Measurements from ENCODE around the gene EIF4G1. TPM values are rescaled to one million over a fixed set of nuclear protein-coding genes. Genes with fewer than 3 reads are reported as not detected.

Gene EIF4G1
- total RNA-seq, 4 donors from 2014 or later: 135 to 453 (median 217) TPM

- H3K9me3 ChIP-seq: no peaks in the 10 kb centered on the region
- in situ Hi-C loops (cut with MboI; ENCODE audit: low pct_ligation_motif_present in 1 of 4, low pct_unique_long_range_greater_than_20kb in 1 of 4, low sequenced_read_pairs in 3 of 4) (loop anchor here in 1 of 4 donors (25.0 kb wide), 1 partner anchor 406 kb away; no protein-coding TSS in a partner anchor), intact Hi-C loops (cut with DNase I; ENCODE audit: low total_unique reads) (loop anchor here (10.0 kb wide), 1 partner anchor 393 kb away; no protein-coding TSS in a partner anchor)
- peak overlapping the region in 1 of 4 donors; percentile 6 for H3K27ac ChIP-seq
- DNase-seq: no peak
- H3K36me3 ChIP-seq: no peaks in the 10 kb centered on the region
- peaks cover 12 to 29% (median 14%) of the 10 kb centered on the region in 4 donors for H3K4me1 ChIP-seq
- peak overlapping the region in 2 of 4 donors; percentile 7 to 44 for H3K4me3 ChIP-seq
- H3K27me3 ChIP-seq: peaks cover 53% of the 10 kb centered on the region
- 13% methylated on average over 54 of the region's 55 CpGs; no CpG with 5 or more reads in 1 of the 2 donors for WGBS, 2 donors (ENCODE audit: low coverage in 1 of 2)
- TF ChIP-seq EP300 (IDR thresholded peaks at IDR 0.05; ENCODE audit: low read depth) (no peak), POLR2AphosphoS5 (IDR thresholded peaks at IDR 0.05) (no peak), CTCF (IDR thresholded peaks at IDR 0.05) (no peak), POLR2A (IDR thresholded peaks at IDR 0.05) (no peak)
Observed at GRCh38 chr3:184381261-184382224, 67.1 kb downstream of the EIF4G1 start.

GRCh38 chr3:184382326-184383032 is 68.1 kb downstream of the EIF4G1 start:
- DNase-seq: no peak
- WGBS, 2 donors (ENCODE audit: low coverage in 1 of 2): 79% methylated on average over 15 of the region's 16 CpGs; no CpG with 5 or more reads in 1 of the 2 donors
- Histone ChIP-seq H3K27me3 (peaks cover 47% of the 10 kb centered on the region), H3K4me3 (no peak overlapping the region), H3K9me3 (no peaks in the 10 kb centered on the region), H3K4me1 (peaks cover 12 to 28% (median 14%) of the 10 kb centered on the region in 4 donors), H3K36me3 (no peaks in the 10 kb centered on the region), H3K27ac (no peak overlapping the region)
- in situ Hi-C loops (cut with MboI; ENCODE audit: low pct_ligation_motif_present in 1 of 4, low pct_unique_long_range_greater_than_20kb in 1 of 4, low sequenced_read_pairs in 3 of 4) (loop anchor here in 1 of 4 donors (25.0 kb wide), 1 partner anchor 405 kb away; no protein-coding TSS in a partner anchor), intact Hi-C loops (cut with DNase I; ENCODE audit: low total_unique reads) (loop anchor here (10.0 kb wide), 1 partner anchor 392 kb away; no protein-coding TSS in a partner anchor)
- TF ChIP-seq CTCF (IDR thresholded peaks at IDR 0.05) (no peak), POLR2A (IDR thresholded peaks at IDR 0.05) (no peak), EP300 (IDR thresholded peaks at IDR 0.05; ENCODE audit: low read depth) (no peak), POLR2AphosphoS5 (IDR thresholded peaks at IDR 0.05) (no peak)

DNA sequence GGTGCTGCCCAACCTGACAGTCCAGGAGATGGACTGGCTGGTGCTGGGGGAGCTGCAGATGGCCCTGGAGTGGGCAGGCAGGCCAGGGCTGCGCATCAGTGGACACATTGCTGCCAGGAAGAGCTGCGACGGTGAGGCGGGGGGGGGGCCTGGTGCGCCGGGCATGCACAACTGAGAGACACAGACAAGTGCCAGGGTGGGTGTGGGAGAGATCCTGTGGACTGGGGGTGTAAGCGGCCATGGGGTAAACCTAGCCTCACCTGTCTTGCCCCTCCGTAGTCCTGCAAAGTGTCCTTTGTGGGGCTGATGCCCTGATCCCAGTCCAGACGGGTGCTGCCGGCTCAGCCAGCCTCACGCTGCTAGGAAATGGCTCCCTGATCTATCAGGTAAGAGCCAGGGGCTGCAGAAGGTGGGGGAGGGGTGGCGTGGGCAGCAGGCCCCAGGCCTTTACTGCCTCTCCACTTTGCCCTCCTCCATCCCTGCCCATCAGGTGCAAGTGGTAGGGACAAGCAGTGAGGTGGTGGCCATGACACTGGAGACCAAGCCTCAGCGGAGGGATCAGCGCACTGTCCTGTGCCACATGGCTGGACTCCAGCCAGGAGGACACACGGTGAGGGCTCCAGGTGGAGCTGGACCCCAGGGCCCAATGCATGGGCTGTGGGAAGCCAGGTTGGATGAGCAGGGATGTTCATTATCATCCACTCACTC is 68.8 kb downstream of the EIF4G1 start:
- intact Hi-C loops (cut with DNase I; ENCODE audit: low total_unique reads) (loop anchor here (10.0 kb wide), 1 partner anchor 392 kb away; no protein-coding TSS in a partner anchor), in situ Hi-C loops (cut with MboI; ENCODE audit: low pct_ligation_motif_present in 1 of 4, low pct_unique_long_range_greater_than_20kb in 1 of 4, low sequenced_read_pairs in 3 of 4) (loop anchor here in 1 of 4 donors (25.0 kb wide), 1 partner anchor 404 kb away; no protein-coding TSS in a partner anchor)
- no peak overlapping the region for H3K4me3 ChIP-seq
- no peak for DNase-seq
- no peaks in the 10 kb centered on the region for H3K9me3 ChIP-seq
- TF ChIP-seq POLR2AphosphoS5 (IDR thresholded peaks at IDR 0.05) (no peak), CTCF (IDR thresholded peaks at IDR 0.05) (no peak), EP300 (IDR thresholded peaks at IDR 0.05; ENCODE audit: low read depth) (no peak), POLR2A (IDR thresholded peaks at IDR 0.05) (no peak)
- peaks cover 12 to 21% (median 14%) of the 10 kb centered on the region in 4 donors for H3K4me1 ChIP-seq
- H3K36me3 ChIP-seq: no peaks in the 10 kb centered on the region
- WGBS, 2 donors (ENCODE audit: low coverage in 1 of 2): 89 to 100% methylated on average over 1 to 15 of the region's 15 CpGs
- peaks cover 40% of the 10 kb centered on the region for H3K27me3 ChIP-seq
- no peak overlapping the region for H3K27ac ChIP-seq
